Nephron progenitor cell (in vitro differentiated cells): ENCODE data around the gene ZEB2.

ENCODE experiments used
- DNase-seq: peaks from one replicate; pipeline ENCODE4 v3.0.0; 2021
- H3K27ac Mint-ChIP-seq: 2 replicates; pipeline ENCODE4 v1.8.0; 2021; ENCODE audit warnings: mild to moderate bottlenecking, moderate library complexity, mixed read lengths
- H3K27me3 Mint-ChIP-seq: 2 replicates; pipeline ENCODE4 v1.8.0; 2021; ENCODE audit warnings: mild to moderate bottlenecking, low read depth, mixed read lengths; ENCODE audit not compliant: poor library complexity
- H3K36me3 Mint-ChIP-seq: 2 replicates; pipeline ENCODE4 v1.8.0; 2021; ENCODE audit warnings: low read depth, mixed read lengths
- H3K4me1 Mint-ChIP-seq: 2 replicates; pipeline ENCODE4 v1.8.0; 2021; ENCODE audit warnings: mixed read lengths
- H3K4me3 Mint-ChIP-seq: 2 replicates; pipeline ENCODE4 v1.8.0; 2021; ENCODE audit warnings: mild to moderate bottlenecking, moderate library complexity, mixed read lengths
- H3K9me3 Mint-ChIP-seq: 2 replicates; pipeline ENCODE4 v1.8.0; 2021; ENCODE audit warnings: mild to moderate bottlenecking, moderate library complexity, mixed read lengths
- CTCF ChIP-seq: fragments of 200-600 bp; sonication (generic); IDR thresholded peaks from 2 replicates; pipeline ENCODE4 v1.5.0; 2021; ENCODE audit warnings: antibody characterized with exemption

Gene ZEB2

GRCh38 chr2:144424559-144425240 is 95.2 kb downstream of the ZEB2 start:
- H3K4me1 Mint-ChIP-seq: peaks cover 18% of the 10 kb centered on the region
- H3K9me3 Mint-ChIP-seq: no peaks in the 10 kb centered on the region
- peak overlapping the region; percentile 23 for H3K27ac Mint-ChIP-seq
- H3K4me3 Mint-ChIP-seq: no peak overlapping the region
- H3K27me3 Mint-ChIP-seq: no peaks in the 10 kb centered on the region
- DNase-seq: no peak
- no peak for TF ChIP-seq CTCF
- peaks cover 70% of the 10 kb centered on the region for H3K36me3 Mint-ChIP-seq

DNA sequence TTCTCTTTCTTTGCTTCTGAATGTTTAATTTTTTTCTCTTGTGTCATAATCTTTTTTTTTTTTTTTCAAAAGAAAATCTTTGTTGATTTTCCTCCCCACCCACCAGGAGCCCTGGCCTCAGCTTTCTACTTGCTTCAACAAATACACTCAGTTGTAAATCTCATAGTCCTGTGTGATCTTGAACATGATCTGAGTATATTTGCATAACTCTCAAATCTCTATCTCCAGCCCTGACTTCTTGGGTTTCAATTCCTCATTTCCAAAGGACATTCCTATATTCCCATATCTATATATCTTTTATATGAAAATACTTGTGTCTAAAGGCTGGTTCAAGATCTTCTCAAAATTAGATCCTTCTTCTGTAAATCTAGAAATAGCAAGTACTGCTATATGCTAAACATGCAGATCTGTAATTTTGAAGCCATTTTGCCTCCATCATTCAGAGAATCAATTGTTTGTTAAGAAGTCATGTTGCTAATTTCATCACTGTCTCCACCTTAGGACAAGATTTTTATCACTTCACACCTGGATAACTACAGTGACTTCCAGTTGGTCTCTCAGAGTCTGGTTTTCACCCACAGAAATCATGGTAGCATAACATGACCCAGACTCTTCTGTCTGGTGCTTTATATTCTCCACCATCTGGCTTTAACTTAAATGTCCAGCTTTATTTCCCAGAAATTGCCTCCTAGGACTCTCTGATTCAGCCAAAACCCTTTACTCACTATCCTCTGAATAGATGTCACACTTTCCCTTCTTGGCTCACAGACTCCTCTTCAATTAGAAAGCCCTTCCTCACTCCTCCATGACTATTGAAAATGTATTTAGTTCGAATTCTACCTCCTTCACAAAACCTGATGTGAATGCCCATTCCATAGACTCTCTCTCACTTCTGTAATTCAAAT is 98.1 kb downstream of the ZEB2 start:
- peaks cover 4% of the 10 kb centered on the region for H3K9me3 Mint-ChIP-seq
- H3K36me3 Mint-ChIP-seq: peaks cover 81% of the 10 kb centered on the region

GRCh38 chr2:144419218-144419617 is 100.7 kb downstream of the ZEB2 start:
- Mint-ChIP-seq H3K9me3 (peaks cover 4% of the 10 kb centered on the region), H3K27me3 (no peaks in the 10 kb centered on the region), H3K36me3 (peaks cover 91% of the 10 kb centered on the region), H3K27ac (no peak overlapping the region), H3K4me1 (no peaks in the 10 kb centered on the region), H3K4me3 (no peak overlapping the region)
- no peak for DNase-seq
- TF ChIP-seq CTCF: no peak

More for the DNA sequence above, 98.1 kb downstream of the ZEB2 start:
- H3K4me3 Mint-ChIP-seq: no peak overlapping the region
- no peaks in the 10 kb centered on the region for H3K27me3 Mint-ChIP-seq
- no peak for TF ChIP-seq CTCF
- H3K27ac Mint-ChIP-seq: peak overlapping the region; percentile 77
- no peak for DNase-seq
- peaks cover under 1% of the 10 kb centered on the region for H3K4me1 Mint-ChIP-seq

DNA sequence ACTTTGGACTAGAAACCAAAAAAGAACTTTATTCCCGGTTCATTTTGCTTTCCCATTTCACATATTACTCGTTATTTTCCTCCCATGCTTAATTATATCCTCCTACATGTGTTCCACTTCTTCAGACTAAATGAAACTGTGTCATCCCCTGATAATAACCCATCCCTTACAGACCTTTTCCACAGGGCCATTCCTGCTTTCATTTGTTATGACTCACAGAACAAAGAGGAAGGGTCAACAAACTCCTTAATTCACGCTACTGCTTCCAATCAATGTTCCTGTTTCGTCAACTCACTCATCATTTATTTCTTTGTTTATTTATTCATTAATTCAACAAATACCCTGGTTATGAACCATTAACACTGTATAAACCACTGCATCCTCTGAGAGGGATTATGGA is 104.5 kb downstream of the ZEB2 start:
- peaks cover 87% of the 10 kb centered on the region for H3K36me3 Mint-ChIP-seq
- H3K4me3 Mint-ChIP-seq: no peak overlapping the region
- no peak overlapping the region for H3K27ac Mint-ChIP-seq
- peaks cover 4% of the 10 kb centered on the region for H3K9me3 Mint-ChIP-seq
- H3K27me3 Mint-ChIP-seq: no peaks in the 10 kb centered on the region
- no peak for DNase-seq
- TF ChIP-seq CTCF: no peak
- no peaks in the 10 kb centered on the region for H3K4me1 Mint-ChIP-seq

- DNase-seq: no peak
- Mint-ChIP-seq H3K4me3 (no peak overlapping the region), H3K4me1 (no peaks in the 10 kb centered on the region), H3K27me3 (no peaks in the 10 kb centered on the region), H3K9me3 (peaks cover 4% of the 10 kb centered on the region), H3K27ac (no peak overlapping the region), H3K36me3 (peaks cover 89% of the 10 kb centered on the region)
- TF ChIP-seq CTCF: no peak
Observed at GRCh38 chr2:144414324-144414845, 105.5 kb downstream of the ZEB2 start.
